ENCODE measurements around the gene TSPAN13. TPM values are rescaled to one million over a fixed set of nuclear protein-coding genes. Genes with fewer than 3 reads are reported as not detected.

The TSPAN13 gene
- polyA plus RNA-seq, 1 donor (not counting 4 experiments of a cell fraction or from before 2014, with no cell fraction given), result 21.6 TPM

GRCh38 chr7:16729541-16729940 is 24.0 kb upstream of the TSPAN13 start:
- no peak overlapping the region for H3K27ac ChIP-seq (ENCODE audit: control insufficient read depth, insufficient read depth, low read length)
- no peak overlapping the region for H2AFZ ChIP-seq (ENCODE audit: control insufficient read depth, low read length)
- H3K36me3 ChIP-seq (ENCODE audit: control insufficient read depth in 2 of 2, extremely low read depth in 1 of 2, insufficient read depth in 2 of 2, low read length in 2 of 2), result no peaks in the 10 kb centered on the region
- no peaks in the 10 kb centered on the region for H3K27me3 ChIP-seq (ENCODE audit: control insufficient read depth, extremely low read depth, insufficient read depth, low read length)
- H4K20me1 ChIP-seq (ENCODE audit: control insufficient read depth, extremely low read depth, insufficient read depth, low read length), result no peaks in the 10 kb centered on the region
- no peaks in the 10 kb centered on the region for H3K9me3 ChIP-seq (ENCODE audit: control insufficient read depth, low read depth, low read length)
- H3K4me3 ChIP-seq (ENCODE audit: control insufficient read depth in 2 of 3, extremely low read depth in 1 of 3, insufficient read depth in 2 of 3, low read depth in 1 of 3, low read length in 3 of 3), result no peak overlapping the region
- no peak for DNase-seq (ENCODE audit: low read depth, low spot score)
- H3K9me1 ChIP-seq (ENCODE audit: control insufficient read depth, extremely low read depth, insufficient read depth, low read length), result no peaks in the 10 kb centered on the region
- no peak overlapping the region for H3K4me2 ChIP-seq (ENCODE audit: control insufficient read depth, extremely low read depth, insufficient read depth, low read depth, low read length)
- FAIRE-seq, result no peak
- TF ChIP-seq, protein P1, sequence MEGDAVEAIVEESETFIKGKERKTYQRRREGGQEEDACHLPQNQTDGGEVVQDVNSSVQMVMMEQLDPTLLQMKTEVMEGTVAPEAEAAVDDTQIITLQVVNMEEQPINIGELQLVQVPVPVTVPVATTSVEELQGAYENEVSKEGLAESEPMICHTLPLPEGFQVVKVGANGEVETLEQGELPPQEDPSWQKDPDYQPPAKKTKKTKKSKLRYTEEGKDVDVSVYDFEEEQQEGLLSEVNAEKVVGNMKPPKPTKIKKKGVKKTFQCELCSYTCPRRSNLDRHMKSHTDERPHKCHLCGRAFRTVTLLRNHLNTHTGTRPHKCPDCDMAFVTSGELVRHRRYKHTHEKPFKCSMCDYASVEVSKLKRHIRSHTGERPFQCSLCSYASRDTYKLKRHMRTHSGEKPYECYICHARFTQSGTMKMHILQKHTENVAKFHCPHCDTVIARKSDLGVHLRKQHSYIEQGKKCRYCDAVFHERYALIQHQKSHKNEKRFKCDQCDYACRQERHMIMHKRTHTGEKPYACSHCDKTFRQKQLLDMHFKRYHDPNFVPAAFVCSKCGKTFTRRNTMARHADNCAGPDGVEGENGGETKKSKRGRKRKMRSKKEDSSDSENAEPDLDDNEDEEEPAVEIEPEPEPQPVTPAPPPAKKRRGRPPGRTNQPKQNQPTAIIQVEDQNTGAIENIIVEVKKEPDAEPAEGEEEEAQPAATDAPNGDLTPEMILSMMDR (optimal IDR thresholded peaks at IDR 0.05 in 1 of 3, IDR thresholded peaks at IDR 0.05 in 1 of 3, conservative IDR thresholded peaks at IDR 0.05 in 1 of 3; ENCODE audit: extremely low read depth in 1 of 3, insufficient read depth in 2 of 3, low read length in 3 of 3), result no peak
- H3K4me1 ChIP-seq (ENCODE audit: control insufficient read depth, extremely low read depth, insufficient read depth, low read length), result no peaks in the 10 kb centered on the region
- no peak overlapping the region for H3K9ac ChIP-seq (ENCODE audit: control insufficient read depth, extremely low read depth, insufficient read depth, low read length)
- no peaks in the 10 kb centered on the region for H3K79me2 ChIP-seq (ENCODE audit: control insufficient read depth, insufficient read depth, low read length)
- dilution Hi-C loops (cut with MboI; ENCODE audit: extremely low pct_ligation_motif_present, low sequenced_read_pairs), result no loop called here

GRCh38 chr7:16730937-16731336 is 22.6 kb upstream of the TSPAN13 start:
- Histone ChIP-seq H2AFZ (ENCODE audit: control insufficient read depth, low read length) (no peak overlapping the region), H3K36me3 (ENCODE audit: control insufficient read depth in 2 of 2, extremely low read depth in 1 of 2, insufficient read depth in 2 of 2, low read length in 2 of 2) (no peaks in the 10 kb centered on the region), H3K9me3 (ENCODE audit: control insufficient read depth, low read depth, low read length) (no peaks in the 10 kb centered on the region), H4K20me1 (ENCODE audit: control insufficient read depth, extremely low read depth, insufficient read depth, low read length) (no peaks in the 10 kb centered on the region), H3K79me2 (ENCODE audit: control insufficient read depth, insufficient read depth, low read length) (no peaks in the 10 kb centered on the region), H3K4me3 (ENCODE audit: control insufficient read depth in 2 of 3, extremely low read depth in 1 of 3, insufficient read depth in 2 of 3, low read depth in 1 of 3, low read length in 3 of 3) (no peak overlapping the region), H3K4me1 (ENCODE audit: control insufficient read depth, extremely low read depth, insufficient read depth, low read length) (no peaks in the 10 kb centered on the region), H3K9ac (ENCODE audit: control insufficient read depth, extremely low read depth, insufficient read depth, low read length) (no peak overlapping the region), H3K4me2 (ENCODE audit: control insufficient read depth, extremely low read depth, insufficient read depth, low read depth, low read length) (no peak overlapping the region), H3K9me1 (ENCODE audit: control insufficient read depth, extremely low read depth, insufficient read depth, low read length) (no peaks in the 10 kb centered on the region), H3K27ac (ENCODE audit: control insufficient read depth, insufficient read depth, low read length) (no peak overlapping the region), H3K27me3 (ENCODE audit: control insufficient read depth, extremely low read depth, insufficient read depth, low read length) (no peaks in the 10 kb centered on the region)
- dilution Hi-C loops (cut with MboI; ENCODE audit: extremely low pct_ligation_motif_present, low sequenced_read_pairs), result no loop called here
- TF ChIP-seq, protein P1 (optimal IDR thresholded peaks at IDR 0.05 in 1 of 3, IDR thresholded peaks at IDR 0.05 in 1 of 3, conservative IDR thresholded peaks at IDR 0.05 in 1 of 3; ENCODE audit: extremely low read depth in 1 of 3, insufficient read depth in 2 of 3, low read length in 3 of 3), result no peak
- no peak for TF ChIP-seq EZH2 (IDR thresholded peaks at IDR 0.05; ENCODE audit: low read length)
- DNase-seq (ENCODE audit: low read depth, low spot score) (no peak), FAIRE-seq (no peak)
